HG02943 (cell line): Measurements from ENCODE around the gene SLBP.

Experiments used
- ATAC-seq: cut with Tn5 transposase; IDR thresholded peaks from one replicate; pipeline ENCODE4 v1.9.1; 2021; ENCODE audit warnings: mild to moderate bottlenecking, low read depth, moderate library complexity; ENCODE audit not compliant: unreplicated experiment

The SLBP gene

GRCh38 chr4:1749826-1750225, 37.7 kb upstream of the SLBP start:
- ATAC-seq, result no peak

DNA sequence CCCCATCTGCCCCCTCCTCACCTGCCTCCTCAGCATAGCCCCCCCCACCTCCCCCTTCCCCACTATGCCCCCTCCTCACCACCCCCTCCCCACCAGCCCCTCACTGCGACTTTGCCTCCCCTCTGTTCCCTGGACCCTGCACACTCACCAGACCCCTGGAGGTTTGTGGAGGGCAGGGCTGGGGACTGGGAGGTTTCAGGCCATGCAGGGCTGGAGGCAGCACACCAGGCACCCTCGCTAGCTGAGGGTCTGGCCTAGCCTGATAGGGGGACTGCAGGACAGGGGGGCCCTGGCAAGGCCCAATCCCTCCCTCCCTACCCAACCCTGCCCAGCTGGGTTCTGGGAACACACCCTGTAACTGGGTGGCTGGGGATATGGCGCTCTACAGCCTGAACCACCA, 37.3 kb upstream of the SLBP start:
- ATAC-seq, result no peak

GRCh38 chr4:1748465-1748995, 36.4 kb upstream of the SLBP start:
- ATAC-seq, result no peak

GRCh38 chr4:1747603-1747967, 35.5 kb upstream of the SLBP start:
- no peak for ATAC-seq

DNA sequence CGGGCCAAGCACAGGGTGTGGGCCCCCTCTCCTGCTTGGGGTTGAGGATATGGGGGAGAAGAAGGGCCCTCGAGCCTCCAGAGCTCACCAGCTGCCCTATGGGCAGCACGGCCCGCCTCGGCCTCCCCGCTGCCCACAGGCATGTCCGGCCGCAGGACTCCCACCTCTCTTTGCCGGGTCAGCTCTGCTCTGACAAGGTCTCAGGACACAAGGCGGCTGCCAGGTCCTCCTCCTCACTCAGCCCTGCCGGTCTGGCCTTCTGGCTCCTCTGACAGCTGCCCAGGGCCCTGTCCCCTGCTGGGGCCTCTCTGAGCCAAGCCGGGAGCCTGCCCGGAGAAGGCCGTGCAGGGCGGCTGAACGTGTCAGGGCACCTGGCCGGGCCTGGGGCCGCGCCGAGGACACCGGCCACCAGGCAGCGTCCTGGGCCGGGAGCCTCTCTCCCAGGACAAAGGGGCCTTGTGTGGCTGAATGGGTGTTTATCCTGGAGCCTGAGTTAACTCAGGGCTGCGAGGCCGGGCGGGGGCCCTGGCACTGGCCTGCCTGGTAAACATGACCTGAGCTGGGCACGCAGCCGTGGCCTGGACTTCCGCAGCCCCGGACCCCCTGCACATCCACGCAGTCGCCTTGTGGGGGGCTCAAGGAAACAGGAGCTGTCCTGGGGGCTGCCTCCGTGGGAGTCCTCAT, 34.9 kb upstream of the SLBP start:
- ATAC-seq, result no peak

- no peak for ATAC-seq
Measured at GRCh38 chr4:1746265-1746691, 34.2 kb upstream of the SLBP start.

DNA sequence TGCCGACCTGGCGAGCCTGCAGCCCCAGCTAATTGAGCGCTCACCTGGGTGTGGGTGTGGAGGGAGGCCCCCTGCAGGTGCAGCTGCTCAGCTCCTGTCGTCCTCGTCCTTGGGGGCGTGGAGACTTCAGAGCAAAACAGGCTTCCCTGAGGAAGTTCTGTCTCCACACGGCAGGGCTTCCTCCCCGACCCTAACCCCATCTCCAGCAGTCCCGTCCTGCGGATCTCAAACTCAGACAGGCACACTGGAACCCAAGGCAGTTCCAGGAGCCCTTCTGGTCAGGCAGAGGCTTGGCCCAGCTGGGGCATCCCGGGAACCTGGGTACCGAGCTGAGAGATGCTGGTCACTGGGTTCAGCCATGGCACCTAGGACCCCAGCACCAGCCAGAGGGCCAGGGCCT, 33.6 kb upstream of the SLBP start:
- ATAC-seq, result no peak

GRCh38 chr4:1745165-1745564, 33.0 kb upstream of the SLBP start:
- ATAC-seq, result no peak

- ATAC-seq, result no peak
Measured at GRCh38 chr4:1744552-1744951, 32.4 kb upstream of the SLBP start.

DNA sequence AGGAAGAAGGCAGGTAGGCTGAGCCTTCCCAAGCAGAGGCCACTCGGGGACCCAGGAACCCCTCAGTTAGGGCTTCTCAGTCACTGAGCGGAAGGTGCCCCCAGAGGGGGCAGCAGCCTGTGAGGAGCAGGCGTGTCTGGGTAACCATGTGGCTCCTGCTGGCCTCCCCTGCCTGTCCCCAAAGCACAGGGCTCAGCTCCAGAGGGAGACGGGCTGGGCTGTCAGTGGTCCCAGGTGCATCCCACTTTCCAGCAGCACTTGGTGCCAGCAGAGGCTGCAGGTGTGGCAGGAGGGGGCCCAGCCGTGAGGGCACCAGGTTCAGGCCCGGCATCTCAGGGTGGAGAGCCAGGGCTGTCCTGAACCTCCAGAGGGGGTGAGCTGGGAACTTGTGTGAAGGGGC, 31.9 kb upstream of the SLBP start:
- no peak for ATAC-seq

DNA sequence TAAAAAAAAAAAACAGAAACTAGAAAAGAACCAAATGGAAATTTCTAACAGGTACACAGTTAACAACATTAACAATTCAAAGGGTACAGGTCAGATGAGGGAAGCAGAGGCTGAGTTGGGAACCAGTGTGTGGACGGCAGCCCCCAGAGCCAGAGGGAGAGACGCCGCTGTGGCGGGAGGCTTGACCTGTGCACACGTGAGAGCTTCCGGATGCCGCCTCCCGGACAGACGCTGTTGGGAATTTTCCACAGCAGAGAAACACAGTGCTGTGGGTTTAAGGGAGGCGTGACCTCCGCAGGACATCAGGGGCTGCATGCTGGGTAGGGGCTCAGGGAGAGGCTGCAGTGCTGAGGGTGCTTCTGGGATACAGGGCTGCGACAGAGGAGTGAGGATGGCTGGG, 31.4 kb upstream of the SLBP start:
- ATAC-seq, result no peak

DNA sequence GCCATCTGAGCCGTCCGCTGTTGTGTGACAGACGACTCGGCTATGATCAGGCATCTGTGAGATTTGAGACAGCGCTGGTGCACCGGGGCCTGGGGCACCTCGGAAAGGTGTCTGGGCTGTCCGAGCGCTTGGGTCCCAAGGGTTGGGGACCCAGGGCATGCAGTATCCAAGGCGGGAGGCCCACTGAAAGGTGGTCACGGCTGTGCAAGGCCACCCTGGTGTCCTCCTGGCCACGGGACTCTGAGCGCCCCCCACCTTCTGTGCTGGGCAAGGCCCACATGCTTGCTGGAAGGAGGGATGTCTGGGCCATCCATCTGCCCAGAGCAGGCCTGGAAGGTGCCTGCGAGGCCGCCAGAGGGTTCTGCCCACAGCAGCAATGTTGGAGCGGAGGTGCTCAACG, 29.1 kb upstream of the SLBP start:
- no peak for ATAC-seq

DNA sequence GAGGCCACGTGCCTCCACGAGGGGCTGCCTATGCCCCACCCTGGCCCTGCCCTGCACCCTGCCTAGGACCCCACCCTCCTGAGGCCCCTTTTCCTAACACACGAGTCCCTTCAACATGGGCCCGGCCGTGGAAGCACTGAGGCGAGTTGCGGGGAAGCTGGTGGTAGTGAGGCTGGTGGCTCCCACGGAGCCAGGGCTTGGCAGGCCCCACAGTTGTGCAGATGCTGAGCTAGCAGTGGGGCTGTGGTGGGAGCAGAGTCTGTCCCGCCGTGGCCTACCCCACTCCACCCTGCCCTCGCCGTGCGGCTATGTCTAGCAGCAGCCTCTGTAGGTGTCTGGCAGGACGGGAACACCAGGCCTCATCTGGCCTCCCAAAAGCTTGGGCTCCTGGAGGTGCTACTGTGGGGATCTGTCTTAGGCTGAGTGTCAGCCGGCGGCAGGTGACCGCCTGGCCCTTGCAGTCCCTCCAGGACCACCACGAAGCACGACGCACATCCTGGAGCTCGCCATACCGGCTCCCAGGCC, 28.0 kb upstream of the SLBP start:
- no peak for ATAC-seq

- ATAC-seq, result no peak
Measured at GRCh38 chr4:1739358-1739757, 27.2 kb upstream of the SLBP start.

- no peak for ATAC-seq
Measured at GRCh38 chr4:1738410-1738809, 26.3 kb upstream of the SLBP start.

DNA sequence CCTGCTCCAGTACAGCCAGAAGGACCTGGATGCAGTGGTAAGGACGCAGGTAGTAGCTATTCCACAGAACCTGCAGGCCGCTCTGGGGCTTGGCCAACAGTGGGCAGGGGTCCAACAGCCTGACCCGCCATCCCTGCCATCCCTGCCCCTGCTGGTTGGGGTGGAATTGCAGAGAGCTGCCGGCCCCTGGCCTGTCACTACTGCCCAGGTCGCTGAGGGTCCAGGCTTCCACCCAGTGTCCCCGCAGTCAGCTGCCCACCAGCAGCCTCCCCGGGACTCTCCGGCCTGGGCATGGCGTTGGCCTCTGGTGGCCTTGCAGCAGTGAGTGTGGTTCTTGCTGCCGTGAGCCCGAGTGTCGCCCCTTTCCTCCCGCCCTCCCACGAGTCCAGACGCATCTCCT, 25.5 kb upstream of the SLBP start:
- ATAC-seq, result no peak

- ATAC-seq, result no peak
Measured at GRCh38 chr4:1736812-1737211, 24.7 kb upstream of the SLBP start.

DNA sequence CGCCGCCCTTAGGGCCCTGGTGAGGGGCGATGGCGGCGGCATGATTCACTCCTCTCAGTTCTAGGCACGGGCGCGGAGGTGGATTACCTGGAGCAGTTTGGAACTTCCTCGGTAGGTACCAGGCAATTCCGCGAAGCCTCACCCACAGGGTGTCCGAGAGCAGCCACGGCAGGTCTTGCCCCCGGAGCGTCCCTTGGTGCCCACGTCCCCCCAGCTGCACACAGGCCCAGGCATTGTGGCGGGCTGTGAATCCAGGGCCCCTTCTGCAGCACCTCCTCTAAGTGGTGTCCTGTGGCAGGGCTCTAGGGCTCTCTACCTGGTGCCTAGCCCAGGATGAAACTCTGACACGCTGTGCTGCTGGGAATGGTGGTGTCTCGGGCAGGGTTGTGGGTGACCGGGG, 23.1 kb upstream of the SLBP start:
- no peak for ATAC-seq

- no peak for ATAC-seq
Measured at GRCh38 chr4:1732911-1733310, 20.8 kb upstream of the SLBP start.

DNA sequence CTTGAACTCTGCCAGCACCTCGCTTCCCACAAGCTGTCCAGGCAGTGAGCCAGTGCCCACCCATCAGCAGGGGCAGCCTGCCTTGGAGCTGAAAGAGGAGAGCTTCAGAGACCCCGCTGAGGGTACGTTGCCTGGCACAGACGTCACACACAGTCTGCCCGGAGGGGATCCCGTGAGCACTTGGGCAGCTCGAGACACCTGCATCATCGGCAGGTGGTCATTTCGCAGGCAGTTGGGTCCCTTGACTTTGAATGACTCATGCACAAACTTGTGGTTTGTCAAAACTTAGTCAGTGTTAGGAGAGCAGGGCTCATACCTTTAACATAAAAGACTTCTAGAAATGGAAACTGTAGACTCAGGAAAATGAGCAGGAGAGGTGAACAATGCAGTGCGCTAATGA, 19.1 kb upstream of the SLBP start:
- no peak for ATAC-seq

DNA sequence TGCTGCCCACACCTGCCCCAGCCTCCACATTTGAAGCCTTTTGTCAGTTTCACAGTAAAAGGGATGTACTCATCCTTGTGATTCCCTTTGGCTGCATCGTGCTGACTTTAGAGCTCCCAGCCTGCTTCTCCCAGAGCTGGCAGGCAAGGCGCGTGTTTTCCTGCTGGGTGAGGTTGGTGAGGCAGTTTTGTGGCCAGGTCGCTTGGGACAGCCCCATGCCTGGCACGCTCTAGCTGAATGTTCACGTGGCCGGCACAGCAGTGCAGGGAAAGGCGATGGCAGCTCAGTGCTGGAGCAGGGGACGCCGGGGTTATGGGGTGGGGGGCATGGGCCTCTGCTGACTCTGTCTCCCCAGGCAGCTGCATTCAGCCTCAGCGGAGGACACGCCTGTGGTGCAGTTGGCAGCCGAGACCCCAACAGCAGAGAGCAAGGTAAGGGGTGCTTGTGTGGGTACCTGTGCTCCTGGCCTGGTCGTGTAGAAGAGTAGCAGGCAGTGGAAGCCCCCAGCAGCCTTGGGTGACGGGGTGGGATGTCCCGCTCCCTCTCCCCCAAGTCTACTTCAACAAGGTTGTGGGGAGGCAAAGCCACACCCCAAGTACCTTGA, 18.5 kb upstream of the SLBP start:
- no peak for ATAC-seq
